IPS-NIHi7 (cell line): Measurements from ENCODE around the gene LRP1B.

Source experiments
- DNase-seq: peaks from one replicate; pipeline ENCODE4 v3.0.0; 2012; ENCODE audit warnings: mixed read lengths; ENCODE audit errors: extremely low spot score

LRP1B gene

DNA sequence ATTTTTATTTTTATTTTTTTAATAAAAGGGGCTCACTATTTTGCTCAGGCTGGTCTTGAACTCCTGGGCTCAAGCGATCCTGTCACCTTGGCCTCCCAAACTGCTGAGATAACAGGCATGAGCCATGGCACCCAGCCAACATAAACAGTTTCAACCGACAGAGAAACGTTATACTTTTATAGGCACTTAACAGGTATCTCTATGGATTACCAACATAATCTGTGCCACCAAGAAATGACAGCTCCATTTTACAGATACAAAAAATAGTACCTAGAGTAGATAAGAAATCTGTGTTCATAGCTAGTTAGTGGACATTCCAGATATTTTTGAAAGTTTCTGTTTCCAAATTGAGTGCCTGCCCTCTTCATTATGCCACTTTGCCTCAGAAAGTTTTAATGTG is 1316.7 kb downstream of the LRP1B start:
- DNase-seq, result no peak

DNA sequence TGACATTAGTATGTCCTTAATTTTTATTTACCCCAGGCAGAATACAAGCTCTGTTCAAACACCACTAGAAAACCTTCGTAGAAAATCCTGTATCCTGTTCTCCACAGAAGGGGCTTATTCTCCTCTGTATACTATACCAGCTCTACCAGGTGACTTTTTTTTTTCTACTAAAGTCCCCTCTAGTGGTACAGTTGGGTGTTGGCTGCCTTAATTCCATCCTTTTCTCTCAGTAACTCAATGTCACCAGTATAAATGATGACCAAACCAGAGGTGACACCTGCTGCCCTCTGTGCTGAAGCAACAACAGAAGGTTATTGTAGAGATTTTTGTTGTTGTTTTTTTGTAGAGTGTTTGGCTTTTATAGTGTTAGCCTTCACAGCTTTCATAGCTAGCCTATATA is 1322.0 kb downstream of the LRP1B start:
- DNase-seq, result peak; percentile 11

DNA sequence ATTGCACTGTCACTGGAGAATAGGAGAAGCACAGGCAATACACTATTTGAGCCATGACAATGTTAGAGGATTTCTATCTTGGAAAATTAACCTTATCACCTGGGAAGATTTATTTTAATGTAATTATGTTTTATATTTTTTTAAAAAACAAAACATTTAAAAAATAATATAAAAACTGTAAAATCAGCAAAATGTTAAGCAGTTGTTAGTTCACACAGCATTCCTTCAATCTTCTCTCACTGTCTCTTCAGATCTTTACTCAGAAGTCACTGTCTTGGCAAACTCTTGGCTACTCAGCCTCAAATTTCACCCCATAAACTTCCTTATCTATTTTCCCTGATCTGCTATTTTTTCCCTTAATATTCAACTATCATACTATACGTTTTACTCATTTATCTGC is 1322.6 kb downstream of the LRP1B start:
- no peak for DNase-seq

DNA sequence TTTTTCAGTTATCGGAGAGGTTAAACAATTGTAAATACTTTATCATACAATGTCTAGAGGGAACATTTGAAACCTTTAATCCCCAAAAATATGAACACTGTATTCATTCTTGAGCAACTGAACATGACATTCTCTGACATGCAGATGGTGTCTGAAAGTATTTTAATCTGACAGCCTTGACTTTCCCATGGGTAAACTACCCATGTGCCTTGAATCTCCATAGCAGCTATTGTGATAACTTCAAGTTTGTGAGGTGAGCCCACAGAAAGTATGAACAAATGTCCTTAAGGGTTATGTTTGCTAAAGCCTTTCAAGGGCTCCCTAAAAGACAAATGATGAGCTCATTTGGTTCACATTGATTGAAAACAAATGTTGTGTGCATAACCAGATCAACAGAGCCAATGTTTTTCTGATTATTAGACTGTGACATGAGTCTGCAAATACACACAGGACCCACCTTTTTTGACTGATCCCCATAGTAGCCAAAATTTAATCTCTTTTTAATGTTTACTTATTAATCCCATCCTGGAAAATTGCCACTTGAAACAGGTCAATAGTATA is 1326.0 kb downstream of the LRP1B start:
- DNase-seq, result no peak

DNA sequence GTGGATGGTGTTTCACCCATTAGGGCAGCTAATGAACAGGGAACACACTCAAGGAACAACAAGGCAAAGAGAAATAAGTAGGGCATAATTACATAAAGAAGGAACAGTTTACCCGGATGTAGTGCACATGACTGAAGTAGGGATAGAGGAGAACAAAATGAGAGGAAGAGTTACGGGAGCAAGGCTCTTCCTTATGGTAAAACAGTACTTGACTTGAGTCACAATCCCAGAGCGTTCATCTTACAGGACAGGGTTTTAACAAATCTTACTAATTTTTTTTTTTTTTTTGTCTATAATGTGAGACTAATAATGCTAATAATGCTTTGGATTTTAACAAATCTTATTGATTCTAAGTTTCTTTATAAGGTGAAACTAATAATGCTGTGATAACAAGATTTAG is 1329.5 kb downstream of the LRP1B start:
- no peak for DNase-seq

DNA sequence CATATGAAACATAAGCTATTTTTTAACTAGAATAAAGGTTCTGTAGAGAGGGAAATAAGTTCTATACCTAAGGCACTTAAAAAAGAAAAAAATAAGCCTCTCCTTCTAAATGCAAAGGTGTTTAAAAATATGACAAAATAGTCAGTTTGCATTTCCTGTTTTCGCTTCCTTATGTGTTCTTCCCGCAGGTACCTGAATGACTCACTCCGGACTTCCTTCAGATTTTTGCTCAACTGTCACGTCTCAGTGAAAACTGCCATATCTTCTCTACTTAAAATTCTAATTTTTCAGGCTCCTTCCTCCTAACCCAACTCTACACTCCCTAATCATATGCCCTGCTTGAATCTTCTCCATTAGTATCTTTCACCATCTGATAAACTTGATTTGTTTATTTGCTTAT is 1333.1 kb downstream of the LRP1B start:
- no peak for DNase-seq

DNA sequence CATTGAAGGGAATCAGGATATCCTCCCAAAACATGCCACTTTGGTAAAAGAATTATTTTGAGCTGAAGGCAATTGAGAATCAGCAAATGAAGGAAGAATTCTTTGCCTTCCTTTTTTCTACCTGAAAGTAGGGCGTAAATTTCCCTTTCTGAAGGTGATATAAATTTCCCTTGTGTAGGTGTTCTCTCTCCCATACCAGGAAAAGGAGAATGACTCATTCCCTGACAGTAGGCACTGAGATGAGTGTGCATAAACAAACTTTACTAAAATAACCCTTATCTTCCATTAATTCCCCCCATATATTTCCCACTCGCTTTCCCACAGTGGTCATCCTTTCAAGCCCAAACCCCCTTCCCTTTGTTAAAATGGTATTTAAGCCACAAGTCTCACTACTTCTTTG is 1339.0 kb downstream of the LRP1B start:
- no peak for DNase-seq

DNA sequence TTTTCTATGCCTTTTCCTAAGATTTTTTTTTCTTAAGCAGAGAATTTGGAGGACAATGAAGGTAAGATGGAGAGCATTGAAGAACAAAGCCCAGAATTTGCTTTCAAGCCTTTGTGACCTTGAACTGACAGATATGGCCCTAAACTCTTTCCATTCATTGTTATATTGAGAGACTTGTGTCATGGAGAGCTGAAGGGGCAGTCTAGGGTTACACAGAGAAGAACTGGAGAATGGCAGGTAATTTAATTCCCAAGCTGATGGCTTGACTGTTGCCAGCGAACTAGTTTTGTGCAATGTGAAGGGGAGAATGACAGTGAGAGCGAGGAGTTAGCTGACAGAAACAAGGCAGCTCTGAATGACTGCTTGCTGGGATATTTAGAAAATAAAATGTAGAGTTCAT is 1344.2 kb downstream of the LRP1B start:
- no peak for DNase-seq

DNA sequence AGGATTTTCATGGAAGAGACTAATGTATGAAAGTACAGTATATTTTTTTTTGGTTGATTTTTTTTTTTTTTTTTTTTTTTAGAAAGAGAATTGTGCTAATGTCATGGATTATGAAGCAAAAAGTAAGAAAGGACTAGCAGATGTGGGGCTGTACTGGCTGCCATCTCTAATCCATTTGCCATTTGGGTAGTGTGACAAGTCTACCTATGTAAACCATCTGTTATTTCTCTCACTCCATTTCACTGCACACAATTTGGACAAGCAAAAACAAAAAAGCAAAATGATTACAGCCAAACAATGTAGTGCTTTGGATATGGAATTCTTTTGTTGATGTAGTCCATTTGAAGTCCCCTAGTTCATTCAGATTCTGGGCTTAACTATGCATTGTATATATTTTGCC is 1355.4 kb downstream of the LRP1B start:
- no peak for DNase-seq

DNA sequence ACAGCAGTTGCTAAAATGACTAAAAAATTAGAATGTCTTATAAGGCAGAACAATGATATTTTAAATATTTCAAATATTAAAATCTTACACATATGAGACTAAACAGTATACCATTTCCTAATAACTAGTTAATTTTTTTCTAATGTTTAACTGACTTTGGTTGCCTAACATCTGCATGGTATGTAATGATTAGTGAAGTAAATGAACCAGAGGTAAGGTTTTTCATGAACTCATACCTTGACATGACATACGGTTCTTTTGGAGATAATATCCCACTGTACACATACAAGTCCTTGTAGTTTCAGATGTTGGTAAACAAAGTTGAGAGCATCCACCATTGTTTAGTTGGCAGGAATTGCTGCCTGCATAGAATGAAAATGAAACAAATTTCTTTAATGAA is 1360.2 kb downstream of the LRP1B start:
- DNase-seq, result no peak

DNA sequence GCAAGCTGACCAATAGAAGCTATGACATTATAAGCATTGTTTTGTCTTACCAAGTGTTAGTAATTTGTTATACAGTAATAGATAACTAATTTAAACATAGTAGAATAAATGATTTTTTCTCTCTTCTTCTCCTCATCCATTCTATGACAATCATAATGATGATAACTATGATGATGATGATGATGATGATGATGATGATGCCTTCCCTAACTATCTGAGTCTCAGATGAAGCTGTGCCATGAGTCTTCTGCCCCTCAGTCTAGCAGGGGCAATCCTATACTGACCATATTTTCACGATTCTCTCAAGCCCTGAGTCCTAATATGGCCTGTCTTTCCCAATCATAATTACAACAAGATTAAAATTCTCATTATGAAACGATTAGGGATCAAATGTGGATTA is 1369.0 kb downstream of the LRP1B start:
- DNase-seq, result no peak

DNA sequence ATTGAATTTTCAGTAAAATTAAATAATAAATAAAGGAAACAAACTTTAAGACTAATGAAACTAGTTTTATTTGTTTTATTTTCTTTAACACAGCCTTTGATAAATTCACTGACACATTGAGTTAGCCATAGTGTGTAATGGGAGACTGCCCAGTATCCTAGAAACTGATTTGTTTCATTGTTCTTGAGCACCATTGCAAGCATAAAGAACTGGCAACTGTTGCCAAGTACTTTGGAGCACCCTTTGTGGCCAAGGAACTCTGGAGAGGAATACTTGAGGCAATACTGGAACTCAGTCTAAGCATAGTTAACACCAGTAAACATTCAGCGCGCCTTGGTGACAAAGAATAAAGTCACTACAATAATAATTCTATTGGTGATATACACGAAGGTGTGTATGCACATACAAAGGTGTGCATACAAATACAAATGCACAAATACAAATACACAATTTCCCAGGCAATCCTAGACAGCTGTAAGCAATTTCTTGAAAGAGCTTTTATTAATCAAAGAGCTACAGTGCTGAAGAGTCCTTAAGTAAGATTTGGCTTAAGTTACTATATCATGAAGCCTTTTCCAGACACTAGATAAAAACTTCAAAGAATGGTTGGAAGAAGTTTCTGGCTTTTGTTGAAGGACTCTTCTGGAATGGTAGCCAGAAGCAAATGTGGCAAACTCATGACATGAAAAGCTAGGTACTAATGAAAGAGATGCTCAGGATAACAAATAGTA is 1371.2 kb downstream of the LRP1B start:
- no peak for DNase-seq

DNA sequence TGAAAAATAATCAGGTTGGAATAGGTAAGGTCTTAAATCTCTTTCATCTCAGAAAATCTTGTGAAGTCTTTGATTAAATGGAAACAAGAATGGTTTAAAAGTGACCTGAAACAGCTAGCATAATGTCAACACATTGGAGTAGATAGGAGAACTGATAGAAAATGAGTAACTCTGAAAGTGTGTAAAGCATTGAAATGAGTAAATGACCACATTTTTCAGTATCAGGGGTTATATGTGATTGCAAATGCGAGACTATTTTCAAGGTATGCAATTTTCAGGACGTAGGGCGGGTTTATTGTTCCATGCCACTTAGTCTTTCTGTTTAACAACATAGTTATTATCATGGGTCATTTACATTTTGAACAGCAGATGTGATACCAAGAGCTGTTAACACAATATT is 1383.2 kb downstream of the LRP1B start:
- DNase-seq, result no peak

DNA sequence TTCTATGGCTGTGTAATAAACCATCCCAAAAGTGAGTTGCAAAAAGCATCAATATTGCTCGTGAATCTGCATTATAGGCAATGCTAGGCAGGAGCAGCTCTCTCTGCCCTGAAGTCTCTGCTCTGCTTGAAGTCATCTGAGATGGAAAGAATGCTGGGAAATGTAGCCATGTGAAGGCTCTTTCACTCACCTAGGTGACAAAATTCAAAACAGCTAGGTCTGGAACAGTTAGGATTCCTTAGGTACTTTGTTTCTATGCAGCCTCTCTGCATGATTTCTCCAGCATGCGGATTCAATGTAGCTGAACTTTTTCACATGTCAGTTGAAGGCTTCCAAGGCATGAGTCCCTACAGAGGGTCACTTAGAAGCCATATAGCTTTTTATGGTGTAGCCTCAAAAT is 1383.7 kb downstream of the LRP1B start:
- peak; percentile 11 for DNase-seq

DNA sequence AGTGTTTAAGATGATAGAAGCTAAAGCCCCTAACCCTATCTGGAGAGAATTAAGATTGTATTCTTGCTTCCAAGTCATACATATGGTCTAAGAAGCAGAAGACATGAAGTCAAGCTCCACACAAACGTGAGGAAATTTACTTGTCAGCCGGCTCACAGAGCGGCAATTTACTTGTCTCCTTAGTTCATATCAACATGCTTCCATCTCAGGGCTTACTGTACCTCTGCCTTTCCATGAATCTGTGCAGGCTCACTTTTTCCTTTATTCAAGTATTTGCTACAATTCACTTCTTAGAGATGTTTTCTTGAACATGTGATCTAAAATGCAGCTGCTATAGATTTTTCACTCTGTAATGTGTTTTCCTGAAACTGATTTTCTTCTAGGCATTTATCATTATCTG is 1386.4 kb downstream of the LRP1B start:
- DNase-seq, result no peak

DNA sequence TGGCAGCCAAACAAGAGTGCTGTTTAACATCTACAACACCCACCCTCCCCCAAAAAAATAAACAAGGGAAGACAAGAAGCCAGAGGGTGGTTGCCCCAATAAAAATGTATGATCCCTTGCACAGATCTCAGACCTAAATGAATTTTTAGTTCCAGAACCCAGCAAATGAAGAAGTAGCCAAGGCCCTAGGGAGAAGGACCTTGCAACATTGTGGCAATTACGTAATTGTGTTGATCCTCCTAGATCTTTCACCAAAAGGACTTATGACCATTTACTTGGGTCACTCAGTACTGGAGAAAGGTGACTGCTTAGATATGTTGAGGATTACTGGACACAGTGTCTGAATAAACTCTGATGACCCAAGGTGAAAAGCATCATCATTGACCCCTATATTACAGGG is 1393.8 kb downstream of the LRP1B start:
- DNase-seq, result no peak

DNA sequence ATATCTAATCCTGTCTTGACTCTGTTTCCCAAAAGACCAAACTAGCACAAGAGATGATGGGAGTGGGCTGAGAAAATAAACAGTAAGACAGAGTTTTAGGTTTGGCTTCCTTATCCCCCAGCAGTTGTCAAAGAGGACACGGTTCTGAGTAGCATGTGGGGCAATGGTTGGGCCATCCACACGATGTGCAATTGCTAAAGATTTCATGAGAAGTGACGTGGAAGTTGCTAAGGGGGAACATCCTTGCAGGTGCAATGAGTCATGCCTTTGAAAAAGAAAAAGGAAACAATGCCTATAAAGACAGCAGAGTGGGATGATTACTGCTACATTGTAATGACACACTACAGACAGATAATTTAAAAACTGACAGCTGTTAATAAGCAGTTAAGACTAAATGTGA is 1395.8 kb downstream of the LRP1B start:
- DNase-seq, result no peak

DNA sequence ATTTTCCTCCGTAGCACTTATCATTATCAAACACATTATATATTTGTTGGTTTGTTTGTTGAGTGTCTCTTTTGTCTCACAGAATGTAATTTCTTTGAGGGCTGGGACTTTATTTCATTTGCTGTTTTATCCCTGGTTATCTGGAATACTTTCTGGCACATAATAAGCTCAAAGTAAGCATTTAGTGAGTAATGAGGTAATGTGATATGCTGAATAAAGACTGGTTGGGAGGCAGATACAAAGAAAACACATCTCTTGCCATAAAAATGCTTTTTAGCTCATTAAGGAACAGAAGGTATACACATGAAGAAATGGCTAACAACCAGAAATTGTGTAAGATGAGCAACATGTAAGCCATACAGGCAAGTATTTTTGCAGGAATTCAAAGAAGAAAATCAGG is 1411.8 kb downstream of the LRP1B start:
- DNase-seq, result no peak

DNA sequence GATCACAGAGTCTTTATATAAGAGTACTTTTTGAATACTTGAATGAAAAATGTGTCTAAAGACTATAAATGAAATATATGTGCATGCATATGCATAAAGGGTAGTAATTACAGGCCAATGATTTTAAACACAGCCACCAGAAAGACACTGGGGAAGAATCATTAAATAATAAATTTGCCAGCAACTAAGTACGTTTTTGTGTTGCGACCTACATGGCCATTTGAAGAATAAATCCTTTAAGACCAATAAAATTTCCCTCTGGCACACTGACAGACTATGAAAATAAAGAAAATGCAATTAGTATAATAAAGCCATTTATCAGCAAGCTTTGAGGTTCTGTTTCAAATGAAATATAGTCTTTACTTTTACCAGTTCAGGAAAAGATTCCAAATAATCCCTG is 1413.3 kb downstream of the LRP1B start:
- DNase-seq, result no peak

DNA sequence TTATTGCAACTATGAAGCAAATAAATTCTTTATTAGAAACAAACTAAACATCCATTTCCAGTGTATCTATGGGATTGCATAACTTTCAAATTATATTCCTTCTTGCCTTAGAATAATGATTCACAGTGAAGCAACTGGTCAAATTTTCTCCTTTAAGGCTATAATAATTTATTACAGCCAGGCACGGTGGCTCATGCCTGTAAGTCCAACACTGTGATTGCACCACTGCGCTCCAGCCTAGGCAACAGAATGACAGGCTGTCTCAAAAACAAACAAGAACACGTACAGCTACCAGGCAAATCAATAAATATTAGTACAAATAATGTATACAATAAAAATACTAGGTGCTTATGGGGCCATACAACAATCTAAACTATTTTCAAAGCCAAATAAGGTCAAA is 1416.2 kb downstream of the LRP1B start:
- DNase-seq, result no peak

DNA sequence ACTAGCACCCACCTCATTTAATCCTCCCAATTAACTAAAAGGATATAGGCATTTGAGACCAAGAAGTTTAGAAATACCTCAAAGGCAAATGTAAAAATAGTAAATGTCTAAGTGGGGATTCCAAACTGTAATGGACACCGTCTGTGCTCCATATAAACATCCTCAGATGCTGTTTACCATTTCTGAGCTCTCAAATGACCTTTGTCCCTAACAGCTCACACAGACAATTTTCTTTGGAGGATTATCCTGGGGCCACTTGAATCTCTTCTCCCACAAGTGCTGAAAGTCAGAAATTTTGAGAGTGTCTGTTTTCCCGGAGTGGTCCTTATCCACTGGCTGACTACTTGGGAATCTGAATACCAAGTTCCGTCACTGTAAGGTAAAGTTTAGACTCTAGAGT is 1418.9 kb downstream of the LRP1B start:
- no peak for DNase-seq

DNA sequence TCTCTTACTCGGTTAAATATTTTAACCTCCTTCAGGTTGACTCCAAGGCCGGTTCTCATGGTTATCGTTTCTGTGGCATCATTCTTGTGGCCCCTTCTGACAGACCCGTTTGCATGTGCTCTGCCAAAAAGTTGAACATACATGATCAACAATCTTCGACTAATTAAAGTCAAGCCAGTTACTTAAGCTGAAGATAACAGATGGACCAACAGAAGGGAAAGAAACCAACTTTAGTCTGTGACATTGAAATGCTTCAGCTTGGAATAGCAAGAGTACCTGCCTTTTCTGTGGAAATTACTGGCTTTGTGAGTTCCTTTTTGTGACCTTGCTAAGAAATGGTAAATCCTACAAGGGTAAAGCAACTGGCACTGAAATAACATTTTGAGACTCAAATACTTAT is 1429.1 kb downstream of the LRP1B start:
- no peak for DNase-seq

DNA sequence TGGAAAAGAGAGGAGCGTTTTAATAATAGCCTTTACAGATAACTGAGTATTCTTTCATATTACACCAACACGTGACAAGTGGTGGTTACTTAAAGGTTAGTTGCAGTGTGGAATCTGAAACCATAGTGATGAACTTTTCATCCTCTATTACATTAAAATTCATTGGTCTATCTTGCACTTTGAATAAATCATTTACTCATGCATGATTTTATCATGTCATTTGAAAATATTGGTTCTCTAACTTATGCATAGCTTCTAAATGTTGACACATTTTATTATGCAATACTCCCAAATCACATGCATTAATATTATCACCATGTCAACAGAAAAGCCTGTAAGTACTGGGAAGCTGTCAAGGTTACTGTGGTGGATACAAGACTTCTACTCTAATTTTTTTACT is 1432.2 kb downstream of the LRP1B start:
- no peak for DNase-seq

DNA sequence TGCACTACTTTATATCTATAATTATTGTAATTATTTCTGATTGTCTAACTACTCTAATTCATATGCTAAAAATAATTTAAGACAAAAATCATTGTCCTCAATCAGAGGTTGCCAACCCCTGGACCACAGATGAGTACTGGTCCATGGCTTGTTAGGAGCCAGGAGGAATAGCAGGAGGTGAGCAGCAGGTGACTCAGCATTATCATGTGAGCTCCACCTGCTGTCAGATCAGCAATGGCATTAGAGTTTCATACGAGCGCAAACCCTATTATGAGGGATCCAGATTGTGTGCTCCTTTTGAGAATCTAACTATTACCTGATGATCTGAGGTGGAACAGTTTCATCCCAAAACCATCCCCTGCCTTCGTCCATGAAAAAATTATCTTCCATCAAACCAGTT is 1434.4 kb downstream of the LRP1B start:
- peak; percentile 14 for DNase-seq
